Subcutaneous adipose tissue (tissue), 4 donors: ENCODE results near the gene ZNF565. TPM values are rescaled to one million over a fixed set of nuclear protein-coding genes. Genes with fewer than 3 reads are reported as not detected.

Source experiments
- total RNA-seq, 4 donors: library from RNA; depleted of rRNA; stranded (reverse); fragments of >200 nt; gene quantifications; one replicate each; pipeline ENCODE4 v1.1.0, GENCODE V29; 2016
- TF ChIP-seq, protein P1 (sequence below): fragments of 450-650 bp; IDR thresholded peaks from one replicate; pipeline ENCODE4 v1.5.1; 2016; ENCODE audit warnings: low read depth, mild to moderate bottlenecking, control low read depth, antibody characterized with exemption, moderate library complexity

The ZNF565 gene
- total RNA-seq, 4 donors from 2014 or later: 2.9 to 6.6 (median 5.1) TPM

DNA sequence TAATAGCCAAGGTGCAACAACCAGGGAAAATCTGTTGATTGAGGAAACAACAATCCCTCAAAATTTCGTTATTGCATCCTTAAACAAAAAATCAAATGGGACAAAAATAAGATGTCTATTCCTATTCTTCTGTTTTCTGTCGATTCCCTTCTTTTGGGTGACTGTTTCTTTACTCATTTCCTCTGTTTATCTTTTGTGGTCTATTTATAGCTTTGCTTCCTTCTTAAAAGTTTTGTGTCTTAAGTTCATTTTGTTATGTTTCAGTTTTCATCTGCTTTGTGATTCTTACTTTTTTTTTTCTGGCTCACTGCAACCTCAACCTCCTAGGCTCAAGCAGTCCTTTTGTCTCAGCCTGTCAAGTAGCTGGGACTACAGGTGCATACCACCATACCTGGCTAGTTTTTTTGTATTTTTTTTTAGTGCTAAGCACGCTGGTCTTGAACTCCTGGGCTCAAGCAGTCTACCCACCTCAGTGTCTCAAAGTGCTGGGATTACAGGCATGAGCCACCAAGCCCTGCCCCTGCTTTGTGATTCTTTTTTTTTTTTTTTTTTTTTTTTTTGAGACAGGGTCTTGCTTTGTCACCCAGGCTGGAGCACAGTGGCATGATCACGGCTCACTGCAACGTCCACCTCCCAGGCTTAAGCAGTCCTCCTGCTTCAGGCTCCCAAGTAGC lies 10.9 kb upstream of the ZNF565 start:
- TF ChIP-seq, protein P1, sequence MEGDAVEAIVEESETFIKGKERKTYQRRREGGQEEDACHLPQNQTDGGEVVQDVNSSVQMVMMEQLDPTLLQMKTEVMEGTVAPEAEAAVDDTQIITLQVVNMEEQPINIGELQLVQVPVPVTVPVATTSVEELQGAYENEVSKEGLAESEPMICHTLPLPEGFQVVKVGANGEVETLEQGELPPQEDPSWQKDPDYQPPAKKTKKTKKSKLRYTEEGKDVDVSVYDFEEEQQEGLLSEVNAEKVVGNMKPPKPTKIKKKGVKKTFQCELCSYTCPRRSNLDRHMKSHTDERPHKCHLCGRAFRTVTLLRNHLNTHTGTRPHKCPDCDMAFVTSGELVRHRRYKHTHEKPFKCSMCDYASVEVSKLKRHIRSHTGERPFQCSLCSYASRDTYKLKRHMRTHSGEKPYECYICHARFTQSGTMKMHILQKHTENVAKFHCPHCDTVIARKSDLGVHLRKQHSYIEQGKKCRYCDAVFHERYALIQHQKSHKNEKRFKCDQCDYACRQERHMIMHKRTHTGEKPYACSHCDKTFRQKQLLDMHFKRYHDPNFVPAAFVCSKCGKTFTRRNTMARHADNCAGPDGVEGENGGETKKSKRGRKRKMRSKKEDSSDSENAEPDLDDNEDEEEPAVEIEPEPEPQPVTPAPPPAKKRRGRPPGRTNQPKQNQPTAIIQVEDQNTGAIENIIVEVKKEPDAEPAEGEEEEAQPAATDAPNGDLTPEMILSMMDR: no peak

DNA sequence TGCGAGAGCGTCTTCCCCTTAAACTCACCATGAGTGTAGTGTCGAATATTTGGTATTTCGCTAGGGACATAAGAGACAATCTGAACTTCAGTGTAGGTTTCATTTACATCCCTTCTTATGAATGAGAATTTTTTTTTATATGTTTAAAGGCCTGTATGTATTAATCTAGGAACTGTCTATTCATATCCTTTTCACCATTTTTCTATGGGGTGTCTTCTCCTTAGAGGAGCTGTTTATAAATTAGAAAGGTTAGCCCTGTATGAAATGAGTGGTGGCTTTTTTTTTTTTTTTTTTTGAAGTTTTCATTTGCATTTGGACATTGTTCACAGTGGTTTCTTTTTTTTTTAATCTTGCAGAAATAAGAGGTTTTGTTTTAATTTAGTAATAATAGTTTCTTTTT lies 8.0 kb upstream of the ZNF565 start:
- TF ChIP-seq, protein P1: no peak

DNA sequence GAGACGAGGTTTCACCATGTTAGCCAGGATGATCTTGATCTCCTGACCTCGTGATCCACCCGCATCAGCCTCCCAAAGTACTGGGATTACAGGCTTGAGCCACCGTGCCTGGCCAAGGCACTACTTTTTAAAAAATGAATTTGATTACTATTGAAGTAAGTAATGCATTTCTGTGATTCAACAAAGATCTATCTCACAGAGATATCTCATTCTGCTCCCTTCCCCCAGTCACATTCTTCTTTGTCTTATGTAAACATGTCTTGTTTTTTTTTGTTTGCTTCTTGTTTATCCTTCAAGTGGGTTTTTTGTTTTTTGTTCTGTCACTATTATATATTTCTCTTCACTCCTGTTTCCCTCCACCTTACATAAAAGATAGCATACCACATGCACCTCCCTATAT lies 7.0 kb upstream of the ZNF565 start:
- TF ChIP-seq, protein P1: no peak

DNA sequence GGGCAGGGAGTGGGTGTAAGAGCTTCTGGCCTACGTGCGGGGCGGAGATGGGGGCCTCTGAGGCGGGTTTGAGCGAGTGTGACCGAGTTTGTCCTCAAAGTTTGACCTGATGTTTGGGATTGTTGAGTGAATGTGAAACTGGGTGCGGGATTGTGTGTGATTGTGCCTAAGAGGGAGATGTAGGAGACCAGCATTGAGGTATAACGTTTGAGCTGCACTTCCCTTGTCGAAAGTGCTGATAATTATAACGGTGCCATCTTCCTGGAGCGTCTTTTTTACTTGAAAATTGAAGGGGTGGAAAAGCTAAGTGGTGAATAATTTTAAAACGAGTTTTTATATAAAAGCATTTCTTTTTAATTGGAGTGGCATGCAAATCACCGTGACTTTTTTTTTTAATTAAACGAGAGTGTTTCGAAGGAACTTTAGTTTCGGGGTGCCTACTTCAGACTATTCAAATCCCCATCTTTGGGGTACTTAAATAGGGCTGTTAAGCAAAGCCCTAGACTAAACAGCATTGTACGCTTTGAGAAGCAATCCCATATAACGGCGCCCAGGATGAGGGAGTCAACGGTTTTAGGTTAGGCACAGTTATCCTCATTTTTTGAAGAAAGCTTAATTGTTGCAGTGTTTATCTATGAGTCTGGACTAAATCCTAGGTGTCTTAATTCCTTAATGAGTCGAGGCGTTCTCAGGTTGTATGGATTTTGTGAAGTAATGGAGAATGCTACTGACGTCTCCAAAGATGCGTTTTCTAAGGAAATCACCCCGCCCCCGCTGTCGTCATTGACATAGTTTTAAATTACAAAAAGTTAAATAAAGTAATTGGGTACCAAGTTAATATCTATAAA lies 1.0 kb upstream of the ZNF565 start:
- TF ChIP-seq, protein P1: no peak

DNA sequence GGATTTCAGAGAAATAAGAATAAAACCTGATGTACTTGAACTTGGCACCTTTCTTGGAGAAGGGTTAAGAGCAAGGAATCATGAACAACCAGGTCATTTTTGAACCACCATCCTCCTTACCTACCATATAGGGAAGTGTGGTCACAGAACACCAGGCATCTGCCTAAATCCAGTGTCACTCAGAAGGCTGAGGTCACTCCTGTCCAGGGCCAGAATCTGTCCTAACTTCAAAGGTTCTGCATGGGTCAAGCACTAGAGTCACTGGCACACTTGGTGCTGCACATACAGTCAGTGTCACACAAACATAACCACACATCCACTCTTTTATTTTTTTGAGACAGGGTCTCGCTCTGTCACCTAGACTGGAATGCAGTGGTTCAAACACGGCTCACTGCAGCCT lies 1.6 kb downstream of the ZNF565 start:
- TF ChIP-seq, protein P1: no peak

DNA sequence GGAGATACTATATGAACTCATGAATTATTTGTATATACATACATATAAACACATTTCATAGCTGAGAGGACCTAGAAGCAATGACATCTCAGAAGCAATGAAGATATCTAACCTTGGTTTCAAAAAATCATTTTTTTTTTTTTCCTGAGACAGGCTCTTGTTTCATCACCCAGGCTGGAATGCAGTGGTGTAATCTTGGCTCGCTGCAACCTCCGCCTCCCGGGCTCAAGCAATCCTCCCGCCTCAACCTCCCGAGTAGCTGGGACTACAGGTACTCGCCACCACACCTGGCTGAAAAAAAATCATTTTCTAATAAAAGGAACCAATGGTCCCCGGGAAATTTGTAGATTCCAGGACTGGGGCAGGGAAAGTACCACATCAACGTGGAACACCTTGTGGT lies 4.0 kb downstream of the ZNF565 start:
- TF ChIP-seq, protein P1: no peak

DNA sequence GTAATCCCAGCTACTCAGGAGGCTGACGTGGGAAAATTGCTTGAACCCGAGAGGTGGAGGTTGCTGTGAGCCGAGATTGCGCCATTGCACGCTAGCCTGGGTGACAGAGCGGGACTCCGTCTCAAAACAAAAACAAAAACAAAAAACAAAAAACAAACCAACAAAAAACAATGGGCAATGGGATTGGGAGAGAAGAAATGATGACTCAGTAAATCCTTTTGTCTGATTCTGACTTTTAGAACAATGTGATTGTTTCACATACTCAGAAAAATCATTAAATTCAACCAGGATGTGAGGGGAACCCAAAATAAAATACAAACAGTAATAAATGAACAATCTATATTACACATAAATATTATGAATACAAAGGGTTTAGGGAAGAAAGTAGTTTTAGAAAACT lies 5.1 kb downstream of the ZNF565 start:
- TF ChIP-seq, protein P1: no peak
